Measurements from ENCODE around the gene IFT22.

GRCh38 chr7:101302641-101303101 lies 18.9 kb downstream of the IFT22 start:
- TF ChIP-seq, protein P1, sequence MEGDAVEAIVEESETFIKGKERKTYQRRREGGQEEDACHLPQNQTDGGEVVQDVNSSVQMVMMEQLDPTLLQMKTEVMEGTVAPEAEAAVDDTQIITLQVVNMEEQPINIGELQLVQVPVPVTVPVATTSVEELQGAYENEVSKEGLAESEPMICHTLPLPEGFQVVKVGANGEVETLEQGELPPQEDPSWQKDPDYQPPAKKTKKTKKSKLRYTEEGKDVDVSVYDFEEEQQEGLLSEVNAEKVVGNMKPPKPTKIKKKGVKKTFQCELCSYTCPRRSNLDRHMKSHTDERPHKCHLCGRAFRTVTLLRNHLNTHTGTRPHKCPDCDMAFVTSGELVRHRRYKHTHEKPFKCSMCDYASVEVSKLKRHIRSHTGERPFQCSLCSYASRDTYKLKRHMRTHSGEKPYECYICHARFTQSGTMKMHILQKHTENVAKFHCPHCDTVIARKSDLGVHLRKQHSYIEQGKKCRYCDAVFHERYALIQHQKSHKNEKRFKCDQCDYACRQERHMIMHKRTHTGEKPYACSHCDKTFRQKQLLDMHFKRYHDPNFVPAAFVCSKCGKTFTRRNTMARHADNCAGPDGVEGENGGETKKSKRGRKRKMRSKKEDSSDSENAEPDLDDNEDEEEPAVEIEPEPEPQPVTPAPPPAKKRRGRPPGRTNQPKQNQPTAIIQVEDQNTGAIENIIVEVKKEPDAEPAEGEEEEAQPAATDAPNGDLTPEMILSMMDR (IDR thresholded peaks at IDR 0.05), result no peak
- no peak for TF ChIP-seq POLR2A (IDR thresholded peaks at IDR 0.05)
- TF ChIP-seq EP300 (IDR thresholded peaks at IDR 0.05), result no peak

Data from suprapubic skin (tissue), 3 donors.